Transverse colon (tissue), 4 donors: Measurements from ENCODE around the gene SNX25.

Experiments
- EP300 ChIP-seq: sonication (generic); formaldehyde crosslinking; IDR thresholded peaks from one replicate; pipeline ENCODE4 v1.6.1; 2017; ENCODE audit warnings: antibody characterized with exemption, low read depth
- POLR2A ChIP-seq: fragments of 450-650 bp; IDR thresholded peaks from one replicate; pipeline ENCODE4 v1.6.1; 2016; ENCODE audit warnings: antibody characterized with exemption, mild to moderate bottlenecking, moderate library complexity
- POLR2AphosphoS5 ChIP-seq, 3 donors: sonication (generic); formaldehyde crosslinking; IDR thresholded peaks; one replicate each; pipeline ENCODE4 v1.6.1; 2016; ENCODE audit warnings: antibody characterized with exemption in 3 of 3
- TF ChIP-seq, protein P1 (sequence below), 5 experiments: fragments of 200-600 bp in 3 of 5; fragments of 450-650 bp in 2 of 5; sonication (generic) in 3 of 5; IDR thresholded peaks; 1 replicate in 2 of 5; 2 replicates in 3 of 5; pipeline ENCODE4 v1.5.1; 2016 to 2017; ENCODE audit warnings: antibody characterized with exemption in 5 of 5, inconsistent platforms in 3 of 5, mild to moderate bottlenecking in 2 of 5, moderate library complexity in 1 of 5

DNA sequence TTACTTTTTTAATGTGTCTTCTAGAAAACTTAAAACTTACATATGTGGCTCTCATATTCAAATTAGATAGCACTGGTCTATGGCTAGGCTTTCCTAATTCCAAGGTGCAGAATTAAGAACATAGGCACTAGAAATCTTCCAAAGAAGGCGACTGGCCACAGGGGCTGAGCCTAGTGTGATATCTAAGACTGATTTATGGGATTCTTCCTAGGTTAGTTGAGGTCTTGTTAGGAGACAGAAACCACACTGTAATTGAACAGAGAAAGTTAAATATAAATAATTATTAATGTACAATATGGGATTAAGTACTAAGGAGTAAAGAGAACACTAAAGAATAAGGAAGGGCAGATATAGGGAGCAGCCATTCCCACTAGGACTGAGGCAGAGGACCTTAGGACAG is 48.3 kb downstream of the SNX25 start:
- TF ChIP-seq POLR2A (no peak), POLR2AphosphoS5 (IDR thresholded peaks at IDR 0.05) (no peak), EP300 (no peak)
- TF ChIP-seq, protein P1, sequence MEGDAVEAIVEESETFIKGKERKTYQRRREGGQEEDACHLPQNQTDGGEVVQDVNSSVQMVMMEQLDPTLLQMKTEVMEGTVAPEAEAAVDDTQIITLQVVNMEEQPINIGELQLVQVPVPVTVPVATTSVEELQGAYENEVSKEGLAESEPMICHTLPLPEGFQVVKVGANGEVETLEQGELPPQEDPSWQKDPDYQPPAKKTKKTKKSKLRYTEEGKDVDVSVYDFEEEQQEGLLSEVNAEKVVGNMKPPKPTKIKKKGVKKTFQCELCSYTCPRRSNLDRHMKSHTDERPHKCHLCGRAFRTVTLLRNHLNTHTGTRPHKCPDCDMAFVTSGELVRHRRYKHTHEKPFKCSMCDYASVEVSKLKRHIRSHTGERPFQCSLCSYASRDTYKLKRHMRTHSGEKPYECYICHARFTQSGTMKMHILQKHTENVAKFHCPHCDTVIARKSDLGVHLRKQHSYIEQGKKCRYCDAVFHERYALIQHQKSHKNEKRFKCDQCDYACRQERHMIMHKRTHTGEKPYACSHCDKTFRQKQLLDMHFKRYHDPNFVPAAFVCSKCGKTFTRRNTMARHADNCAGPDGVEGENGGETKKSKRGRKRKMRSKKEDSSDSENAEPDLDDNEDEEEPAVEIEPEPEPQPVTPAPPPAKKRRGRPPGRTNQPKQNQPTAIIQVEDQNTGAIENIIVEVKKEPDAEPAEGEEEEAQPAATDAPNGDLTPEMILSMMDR (IDR thresholded peaks at IDR 0.05), result no peak
